ENCODE results near the gene FOXO6.

GRCh38 chr1:41387667-41388091 lies 26.4 kb downstream of the FOXO6 start:
- TF ChIP-seq CSDE1 (IDR thresholded peaks at IDR 0.05) (no peak), POLR2A (conservative IDR thresholded peaks at IDR 0.05) (no peak), KLF1 (tag; IDR thresholded peaks at IDR 0.05) (no peak), PKNOX1 (IDR thresholded peaks at IDR 0.05) (no peak), CTCF (IDR thresholded peaks at IDR 0.05 in 2 of 3, conservative IDR thresholded peaks at IDR 0.05 in 1 of 3; ENCODE audit: insufficient read depth in 2 of 3, low read depth in 1 of 3, low read length in 3 of 3) (no peak), NEUROD1 (IDR thresholded peaks at IDR 0.05; ENCODE audit: borderline replicate concordance, low read depth, low read length, partially characterized antibody) (no peak), REST (IDR thresholded peaks at IDR 0.05; ENCODE audit: borderline replicate concordance) (no peak), REST (CRISPR knock-in tag; IDR thresholded peaks at IDR 0.05; ENCODE audit: low read depth) (no peak), U2AF2 (optimal IDR thresholded peaks at IDR 0.05; ENCODE audit: low read depth, low read length) (no peak), KLF10 (CRISPR knock-in tag; IDR thresholded peaks at IDR 0.05) (no peak), PYGO2 (tag; IDR thresholded peaks at IDR 0.05) (no peak), TCF7 (IDR thresholded peaks at IDR 0.05; ENCODE audit: borderline replicate concordance) (no peak)

All from K562 (cell line).